WERI-Rb-1 (cell line): ENCODE measurements around the gene SGMS1.

Experiments
- DNase-seq: peaks from one replicate; pipeline ENCODE4 v3.0.0-alpha.2; 2020
- H3K27ac ChIP-seq: fragments of 250-450 bp; sonication (Bioruptor Pico); 2 replicates; pipeline ENCODE4 v1.5.1; 2020; ENCODE audit warnings: mild to moderate bottlenecking, moderate library complexity
- H3K27me3 ChIP-seq: fragments of 250-450 bp; sonication (Bioruptor Pico); 2 replicates; pipeline ENCODE4 v1.5.1; 2021; ENCODE audit warnings: mild to moderate bottlenecking, low read depth, moderate library complexity; ENCODE audit not compliant: insufficient read depth, severe bottlenecking
- H3K36me3 ChIP-seq: fragments of 250-450 bp; sonication (Bioruptor Pico); 2 replicates; pipeline ENCODE4 v1.5.1; 2020; ENCODE audit warnings: mild to moderate bottlenecking, moderate library complexity
- H3K4me3 ChIP-seq: 2 replicates; pipeline ENCODE4 v1.5.1; 2011; ENCODE audit warnings: low read depth, mild to moderate bottlenecking, control low read depth, low read length
- H3K9me3 ChIP-seq: fragments of 250-450 bp; sonication (Bioruptor Pico); 2 replicates; pipeline ENCODE4 v1.5.1; 2021; ENCODE audit warnings: mild to moderate bottlenecking, moderate library complexity; ENCODE audit not compliant: severe bottlenecking
- TF ChIP-seq, protein P1 (sequence below): IDR thresholded peaks from 2 replicates; pipeline ENCODE4 v1.5.1; 2011; ENCODE audit warnings: low read depth, mild to moderate bottlenecking, control low read depth, inconsistent platforms, low read length

The SGMS1 gene

GRCh38 chr10:50294582-50294981 lies 329.2 kb downstream of the SGMS1 start:
- H3K9me3 ChIP-seq: no peaks in the 10 kb centered on the region
- no peaks in the 10 kb centered on the region for H3K36me3 ChIP-seq
- no peak for DNase-seq
- no peak overlapping the region for H3K27ac ChIP-seq
- H3K4me3 ChIP-seq: no peak overlapping the region
- peaks cover 3% of the 10 kb centered on the region for H3K27me3 ChIP-seq
- TF ChIP-seq, protein P1, sequence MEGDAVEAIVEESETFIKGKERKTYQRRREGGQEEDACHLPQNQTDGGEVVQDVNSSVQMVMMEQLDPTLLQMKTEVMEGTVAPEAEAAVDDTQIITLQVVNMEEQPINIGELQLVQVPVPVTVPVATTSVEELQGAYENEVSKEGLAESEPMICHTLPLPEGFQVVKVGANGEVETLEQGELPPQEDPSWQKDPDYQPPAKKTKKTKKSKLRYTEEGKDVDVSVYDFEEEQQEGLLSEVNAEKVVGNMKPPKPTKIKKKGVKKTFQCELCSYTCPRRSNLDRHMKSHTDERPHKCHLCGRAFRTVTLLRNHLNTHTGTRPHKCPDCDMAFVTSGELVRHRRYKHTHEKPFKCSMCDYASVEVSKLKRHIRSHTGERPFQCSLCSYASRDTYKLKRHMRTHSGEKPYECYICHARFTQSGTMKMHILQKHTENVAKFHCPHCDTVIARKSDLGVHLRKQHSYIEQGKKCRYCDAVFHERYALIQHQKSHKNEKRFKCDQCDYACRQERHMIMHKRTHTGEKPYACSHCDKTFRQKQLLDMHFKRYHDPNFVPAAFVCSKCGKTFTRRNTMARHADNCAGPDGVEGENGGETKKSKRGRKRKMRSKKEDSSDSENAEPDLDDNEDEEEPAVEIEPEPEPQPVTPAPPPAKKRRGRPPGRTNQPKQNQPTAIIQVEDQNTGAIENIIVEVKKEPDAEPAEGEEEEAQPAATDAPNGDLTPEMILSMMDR: no peak

- Histone ChIP-seq H3K4me3 (no peak overlapping the region), H3K27ac (no peak overlapping the region), H3K27me3 (peaks cover 3% of the 10 kb centered on the region), H3K9me3 (no peaks in the 10 kb centered on the region), H3K36me3 (no peaks in the 10 kb centered on the region)
- TF ChIP-seq, protein P1: no peak
- DNase-seq: no peak
Measured at GRCh38 chr10:50293513-50294313, 330.0 kb downstream of the SGMS1 start.

GRCh38 chr10:50291261-50291850 lies 332.4 kb downstream of the SGMS1 start:
- Histone ChIP-seq H3K36me3 (no peaks in the 10 kb centered on the region), H3K9me3 (no peaks in the 10 kb centered on the region), H3K27me3 (peaks cover 3% of the 10 kb centered on the region), H3K4me3 (no peak overlapping the region), H3K27ac (no peak overlapping the region)
- no peak for DNase-seq
- TF ChIP-seq, protein P1: no peak

GRCh38 chr10:50289196-50289595 lies 334.6 kb downstream of the SGMS1 start:
- H3K27ac ChIP-seq: no peak overlapping the region
- no peaks in the 10 kb centered on the region for H3K9me3 ChIP-seq
- H3K27me3 ChIP-seq: peaks cover 3% of the 10 kb centered on the region
- no peak overlapping the region for H3K4me3 ChIP-seq
- DNase-seq: no peak
- TF ChIP-seq, protein P1: no peak
- H3K36me3 ChIP-seq: no peaks in the 10 kb centered on the region

DNA sequence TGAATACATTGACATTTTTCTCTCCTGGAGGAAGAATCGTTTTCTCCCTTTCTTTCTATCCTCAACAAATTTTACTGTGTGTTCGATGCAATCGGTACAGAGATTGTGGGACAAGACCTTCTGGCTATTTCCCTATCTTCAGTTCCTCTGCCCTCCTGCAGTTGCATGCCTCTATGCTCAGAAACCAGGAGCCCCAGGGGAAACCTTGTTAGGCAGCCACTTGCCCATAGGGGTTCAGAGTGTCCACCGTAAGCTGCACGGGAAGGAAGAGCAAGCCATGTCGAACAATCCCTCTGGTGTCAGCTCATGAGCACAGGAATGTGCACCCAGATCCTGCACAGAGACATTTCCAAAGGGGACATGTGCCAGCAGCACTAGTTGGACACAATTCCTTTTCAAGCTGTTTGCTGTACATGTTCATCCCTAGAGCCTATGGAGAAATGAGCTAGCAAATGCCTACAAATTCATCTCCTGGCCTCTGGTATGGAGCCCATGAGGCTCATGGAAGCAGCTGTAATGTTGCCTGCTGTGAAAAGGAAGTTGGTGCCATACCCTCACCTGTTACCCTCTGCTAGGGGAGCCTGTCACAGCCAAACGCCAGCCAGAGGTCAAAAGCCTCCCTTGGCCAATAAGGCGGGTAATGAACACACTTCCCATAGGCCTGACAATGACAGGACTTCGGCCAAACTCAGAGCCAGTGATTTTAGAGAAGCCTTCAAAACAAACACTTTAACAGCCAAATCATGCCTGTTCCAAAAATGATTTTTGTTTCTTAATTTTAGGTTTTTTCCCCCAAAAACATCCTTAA lies 336.6 kb downstream of the SGMS1 start:
- no peak for DNase-seq
- H3K27ac ChIP-seq: no peak overlapping the region
- TF ChIP-seq, protein P1: no peak
- H3K36me3 ChIP-seq: no peaks in the 10 kb centered on the region
- no peak overlapping the region for H3K4me3 ChIP-seq
- H3K27me3 ChIP-seq: peaks cover 3% of the 10 kb centered on the region
- H3K9me3 ChIP-seq: no peaks in the 10 kb centered on the region
